A549 (cell line): ENCODE results near the gene CFL2. TPM values are rescaled to one million over a fixed set of nuclear protein-coding genes. Genes with fewer than 3 reads are reported as not detected.

Experiments
- ATAC-seq, 2 experiments: fragments of 200-7000 bp in 1 of 2; fragments of >200 bp in 1 of 2; cut with Nextera tagmentation in 1 of 2; cut with Tn5 transposase in 1 of 2; 3 replicates each; pipeline versions ENCODE4 v1.8.0 to v1.9.1; 2018 to 2020; ENCODE audit warnings: mild to moderate bottlenecking in 1 of 2, moderate library complexity in 1 of 2
- CTCF ChIA-PET: fragments of 300-600 bp; sonication (Branson Sonifier 250); formaldehyde crosslinking; extraction: SDS; loops from one replicate; lab custom pipeline; 2021; ENCODE audit warnings: antibody characterized with exemption, inconsistent platforms; lab: Yijun Ruan, JAX
- POLR2A ChIA-PET: fragments of 350-600 bp; formaldehyde crosslinking; extraction: SDS; loops from one replicate; lab custom pipeline; 2021; ENCODE audit warnings: antibody characterized with exemption, inconsistent platforms; lab: Yijun Ruan, JAX
- DNase-seq, 2 experiments: peaks; one replicate each; pipeline versions ENCODE4 v3.0.0 to v3.0.0-alpha.2; 2011 to 2016; ENCODE audit warnings: low read depth in 1 of 2, low spot score in 1 of 2
- FAIRE-seq: peaks from 2 replicates; lab custom pipeline; 2011; peaks lifted over from hg19 to GRCh38; lab: Jason Lieb, UNC
- H3K27ac ChIP-seq, 2 experiments: fragments of >200 bp; sonication (Bioruptor Twin); formaldehyde crosslinking; 3 replicates each; pipeline ENCODE4 v1.5.1; 2016 to 2017
- H3K4me1 ChIP-seq: fragments of >200 bp; sonication (Bioruptor Twin); formaldehyde crosslinking; 3 replicates; pipeline ENCODE4 v1.6.1; 2016
- H3K4me2 ChIP-seq: fragments of >200 bp; sonication (Bioruptor Twin); formaldehyde crosslinking; 3 replicates; pipeline ENCODE4 v1.6.1; 2016
- H3K4me3 ChIP-seq: fragments of >200 bp; sonication (Bioruptor Twin); formaldehyde crosslinking; 3 replicates; pipeline ENCODE4 v1.5.1; 2016
- H3K9me3 ChIP-seq: fragments of >200 bp; sonication (Bioruptor Twin); formaldehyde crosslinking; 3 replicates; pipeline ENCODE4 v1.6.1; 2016
- ATOH8 ChIP-seq: fragments of 250-450 bp; sonication (Bioruptor Pico); IDR thresholded peaks from 2 replicates; pipeline ENCODE4 v1.5.0; 2020; ENCODE audit warnings: low read depth, mild to moderate bottlenecking, moderate library complexity
- BHLHE40 ChIP-seq: IDR thresholded peaks from 2 replicates; pipeline ENCODE4 v1.6.1; 2012; ENCODE audit warnings: low read depth, low read length, inconsistent platforms
- CHD2 ChIP-seq: fragments of 150-350 bp; IDR thresholded peaks from 2 replicates; pipeline ENCODE4 v1.6.1; 2014; ENCODE audit warnings: low read length; ENCODE audit not compliant: partially characterized antibody
- FOSB ChIP-seq: fragments of 250-450 bp; sonication (Bioruptor Pico); IDR thresholded peaks from 2 replicates; pipeline ENCODE4 v1.5.0; 2020; ENCODE audit warnings: mild to moderate bottlenecking, moderate library complexity
- GATA3 ChIP-seq: IDR thresholded peaks from 2 replicates; pipeline ENCODE4 v1.6.1; 2012; ENCODE audit warnings: borderline replicate concordance
- HEYL ChIP-seq: fragments of 250-450 bp; sonication (Bioruptor Pico); IDR thresholded peaks from 2 replicates; pipeline ENCODE4 v1.8.0; 2021; ENCODE audit warnings: mild to moderate bottlenecking, moderate library complexity
- HOXA7 ChIP-seq: fragments of 250-450 bp; sonication (Bioruptor Pico); IDR thresholded peaks from 2 replicates; pipeline ENCODE4 v1.5.0; 2020; ENCODE audit warnings: mild to moderate bottlenecking, moderate library complexity
- JUNB ChIP-seq: fragments of >200 bp; sonication (Bioruptor Twin); formaldehyde crosslinking; IDR thresholded peaks from 2 replicates; pipeline ENCODE4 v1.6.1; 2016
- KDM1A ChIP-seq: fragments of 200-600 bp; sonication (generic); IDR thresholded peaks from 2 replicates; pipeline ENCODE4 v1.6.1; 2016; ENCODE audit warnings: low read depth, mild to moderate bottlenecking
- MAZ ChIP-seq: fragments of 150-350 bp; IDR thresholded peaks from 2 replicates; pipeline ENCODE4 v1.6.1; 2014; ENCODE audit warnings: antibody characterized with exemption, low read depth, low read length, borderline replicate concordance
- POLR2AphosphoS2 ChIP-seq: conservative IDR thresholded peaks from 2 replicates; pipeline ENCODE4 v1.6.1; 2012; ENCODE audit warnings: low read length, improper control_type of control experiment, inconsistent platforms
- RAD21 ChIP-seq, 2 experiments: fragments of >200 bp in 1 of 2; sonication (Bioruptor Twin) in 1 of 2; formaldehyde crosslinking in 1 of 2; IDR thresholded peaks in 1 of 2; conservative IDR thresholded peaks in 1 of 2; 2 replicates in 1 of 2; 3 replicates in 1 of 2; pipeline ENCODE4 v1.6.1; 2012 to 2018; ENCODE audit warnings: inconsistent platforms in 1 of 2
- RARB ChIP-seq: fragments of 250-450 bp; sonication (Bioruptor Pico); IDR thresholded peaks from 2 replicates; pipeline ENCODE4 v1.8.0; 2021; ENCODE audit warnings: mild to moderate bottlenecking, moderate library complexity
- REST ChIP-seq: fragments of 200-600 bp; sonication (generic); IDR thresholded peaks from 2 replicates; pipeline ENCODE4 v1.6.1; 2016; ENCODE audit warnings: antibody characterized with exemption, mild to moderate bottlenecking, moderate library complexity
- RFX5 ChIP-seq: fragments of 450-650 bp; IDR thresholded peaks from 2 replicates; pipeline ENCODE4 v1.7.1; 2014; ENCODE audit warnings: antibody characterized with exemption, mild to moderate bottlenecking, moderate library complexity
- RNF2 ChIP-seq: fragments of 200-600 bp; sonication (generic); IDR thresholded peaks from 2 replicates; pipeline ENCODE4 v1.6.1; 2016; ENCODE audit warnings: low read depth, mild to moderate bottlenecking, antibody characterized with exemption, moderate library complexity, borderline replicate concordance
- SMC3 ChIP-seq: fragments of >200 bp; sonication (Bioruptor Twin); formaldehyde crosslinking; IDR thresholded peaks from 3 replicates; pipeline ENCODE4 v1.6.1; 2018; ENCODE audit warnings: inconsistent platforms
- SREBF2 ChIP-seq: fragments of 450-650 bp; IDR thresholded peaks from 2 replicates; pipeline ENCODE4 v1.6.1; 2014; ENCODE audit warnings: mild to moderate bottlenecking, moderate library complexity
- TFCP2L1 ChIP-seq: fragments of 250-450 bp; sonication (Bioruptor Pico); IDR thresholded peaks from 2 replicates; pipeline ENCODE4 v1.5.0; 2021; ENCODE audit warnings: mild to moderate bottlenecking
- ZFP36 ChIP-seq: fragments of 450-650 bp; IDR thresholded peaks from 2 replicates; pipeline ENCODE4 v1.6.1; 2014; ENCODE audit warnings: borderline replicate concordance; ENCODE audit not compliant: partially characterized antibody
- ZSCAN20 ChIP-seq: fragments of 250-450 bp; sonication (Bioruptor Pico); IDR thresholded peaks from 2 replicates; pipeline ENCODE4 v1.8.0; 2022; ENCODE audit warnings: mild to moderate bottlenecking, moderate library complexity
- WGBS: methylation state at CpG from one replicate; pipeline ENCODE4 v1.1.6; 2017; ENCODE audit errors: missing lambda C conversion rate; 5-methylcytosine and 5-hydroxymethylcytosine counted together
- polyA plus RNA-seq, 4 experiments: library from polyadenylated mRNA; depleted of rRNA in 3 of 4; stranded (reverse); fragments of >200 nt; fragmentation: RNase III in 1 of 4; extraction: RNeasy Plus Mini Kit Qiagen cat#74134 plus additional on column Dnase treatment in 1 of 4; gene quantifications; 2 replicates in 3 of 4; 3 replicates in 1 of 4; pipeline ENCODE4 v1.2.3, GENCODE V29; 2011 to 2017

Gene CFL2
- polyA plus RNA-seq, 2 of the 4 experiments (the other 2 are of a cell fraction) = 105 to 167 TPM

- ATAC-seq (no peak), DNase-seq (no peak), FAIRE-seq (peak; percentile 13)
- TF ChIP-seq ATOH8 (CRISPR knock-in tag) (no peak), RARB (no peak), GATA3 (no peak), ZFP36 (no peak), MAZ (no peak), POLR2AphosphoS2 (no peak), RNF2 (no peak), REST (no peak), RFX5 (no peak), KDM1A (no peak), SREBF2 (no peak), JUNB (no peak), BHLHE40 (no peak), ZSCAN20 (no peak), CHD2 (no peak), FOSB (CRISPR knock-in tag) (no peak), TFCP2L1 (CRISPR knock-in tag) (no peak), RAD21 (conservative IDR thresholded peaks at IDR 0.05 in 1 of 2, IDR thresholded peaks at IDR 0.05 in 1 of 2) (no peak), SMC3 (no peak), HEYL (CRISPR knock-in tag) (no peak)
- 94% methylated on average over 2 of the region's 2 CpGs for WGBS
- no peaks in the 10 kb centered on the region for H3K9me3 ChIP-seq
- ChIA-PET CTCF (interaction anchor here (1.0 to 1.8 kb wide), 2 partner anchors 27 to 80 kb away, joined by 4 to 7 read pairs; no protein-coding TSS in a partner anchor), POLR2A (no interaction called here)
- no peak overlapping the region for H3K4me2 ChIP-seq
- H3K27ac ChIP-seq = no peak overlapping the region
- H3K4me3 ChIP-seq = no peak overlapping the region
- no peaks in the 10 kb centered on the region for H3K4me1 ChIP-seq
These were observed 35.8 kb upstream of the CFL2 start for GRCh38 chr14:34750233-34750632.

- CTCF ChIA-PET = interaction anchor here (0.8 to 1.8 kb wide), 3 partner anchors 27 to 79 kb away, joined by 4 to 7 read pairs (median 4); no protein-coding TSS in a partner anchor
These were observed 35.0 kb upstream of the CFL2 start for GRCh38 chr14:34749408-34749807.

More at GRCh38 chr14:34749408-34749807, 35.0 kb upstream of the CFL2 start:
- POLR2A ChIA-PET = no interaction called here
- no peak overlapping the region for H3K27ac ChIP-seq
- DNase-seq = no peak
- no peak for TF ChIP-seq HOXA7 (CRISPR knock-in tag)
- TF ChIP-seq SREBF2 = no peak
- TF ChIP-seq, all 56 proteins: peak for 0
- ATAC-seq (no peak), FAIRE-seq (no peak)
- Histone ChIP-seq H3K4me2 (no peak overlapping the region), H3K4me3 (no peak overlapping the region), H3K4me1 (no peaks in the 10 kb centered on the region), H3K9me3 (no peaks in the 10 kb centered on the region)
- 91% methylated on average over 6 of the region's 6 CpGs for WGBS
